Skeletal muscle satellite cell (primary cell): ENCODE measurements around the gene UBE2QL1.
"Not testable (repeated sequence)": the region's sequence is repeated elsewhere in the genome, so short reads cannot be mapped to it uniquely, and the experiment has no call there.

Source experiments
- H3K27me3 ChIP-seq: 2 replicates; pipeline ENCODE4 v1.7.0; 2013; ENCODE audit warnings: low read length; ENCODE audit not compliant: control insufficient read depth, insufficient read depth
- H3K36me3 ChIP-seq: 2 replicates; pipeline ENCODE4 v1.7.0; 2013; ENCODE audit warnings: mild to moderate bottlenecking, control low read depth, low read length; ENCODE audit not compliant: insufficient read depth
- H3K4me1 ChIP-seq: 2 replicates; pipeline ENCODE4 v1.7.0; 2013; ENCODE audit warnings: low read length; ENCODE audit not compliant: control insufficient read depth, insufficient read depth
- H3K4me2 ChIP-seq: 2 replicates; pipeline ENCODE4 v1.7.0; 2013; ENCODE audit warnings: mild to moderate bottlenecking, low read length
- H3K4me3 ChIP-seq: 2 replicates; pipeline ENCODE4 v1.7.0; 2013; ENCODE audit warnings: low read length
- H3K9ac ChIP-seq: 2 replicates; pipeline ENCODE4 v1.7.0; 2013; ENCODE audit warnings: mild to moderate bottlenecking, low read depth, low read length, moderate library complexity
- H3K9me3 ChIP-seq: replicated peaks from 2 replicates; pipeline ENCODE4 v1.7.0; 2013; ENCODE audit warnings: mild to moderate bottlenecking, control low read depth, low read length

UBE2QL1 gene

GRCh38 chr5:6505416-6505755, 56.7 kb downstream of the UBE2QL1 start:
- Histone ChIP-seq H3K4me3 (no peak overlapping the region), H3K36me3 (no peaks in the 10 kb centered on the region), H3K4me1 (no peaks in the 10 kb centered on the region), H3K4me2 (no peak overlapping the region), H3K27me3 (no peaks in the 10 kb centered on the region), H3K9me3 (no peaks in the 10 kb centered on the region), H3K9ac (no peak overlapping the region)

- no peaks in the 10 kb centered on the region for H3K27me3 ChIP-seq
- H3K4me1 ChIP-seq = no peaks in the 10 kb centered on the region
- no peaks in the 10 kb centered on the region for H3K9me3 ChIP-seq
- no peaks in the 10 kb centered on the region for H3K36me3 ChIP-seq
- H3K4me2 ChIP-seq = no peak overlapping the region
- H3K9ac ChIP-seq = no peak overlapping the region
- H3K4me3 ChIP-seq = no peak overlapping the region
Observed at GRCh38 chr5:6505783-6506557, 57.3 kb downstream of the UBE2QL1 start.

GRCh38 chr5:6506611-6507010, 58.0 kb downstream of the UBE2QL1 start:
- no peak overlapping the region for H3K4me3 ChIP-seq
- no peaks in the 10 kb centered on the region for H3K27me3 ChIP-seq
- H3K4me1 ChIP-seq = no peaks in the 10 kb centered on the region
- H3K9ac ChIP-seq = no peak overlapping the region
- no peak overlapping the region for H3K4me2 ChIP-seq
- no peaks in the 10 kb centered on the region for H3K36me3 ChIP-seq
- H3K9me3 ChIP-seq = no peaks in the 10 kb centered on the region

- Histone ChIP-seq H3K9me3 (no peaks in the 10 kb centered on the region), H3K36me3 (no peaks in the 10 kb centered on the region), H3K4me1 (no peaks in the 10 kb centered on the region)
Observed at GRCh38 chr5:6508931-6509330, 60.3 kb downstream of the UBE2QL1 start.

GRCh38 chr5:6510132-6510531, 61.5 kb downstream of the UBE2QL1 start:
- Histone ChIP-seq H3K36me3 (no peaks in the 10 kb centered on the region), H3K4me2 (no peak overlapping the region)

More at GRCh38 chr5:6508931-6509330, 60.3 kb downstream of the UBE2QL1 start:
- no peak overlapping the region for H3K9ac ChIP-seq
- H3K4me2 ChIP-seq = no peak overlapping the region
- no peaks in the 10 kb centered on the region for H3K27me3 ChIP-seq
- no peak overlapping the region for H3K4me3 ChIP-seq

DNA sequence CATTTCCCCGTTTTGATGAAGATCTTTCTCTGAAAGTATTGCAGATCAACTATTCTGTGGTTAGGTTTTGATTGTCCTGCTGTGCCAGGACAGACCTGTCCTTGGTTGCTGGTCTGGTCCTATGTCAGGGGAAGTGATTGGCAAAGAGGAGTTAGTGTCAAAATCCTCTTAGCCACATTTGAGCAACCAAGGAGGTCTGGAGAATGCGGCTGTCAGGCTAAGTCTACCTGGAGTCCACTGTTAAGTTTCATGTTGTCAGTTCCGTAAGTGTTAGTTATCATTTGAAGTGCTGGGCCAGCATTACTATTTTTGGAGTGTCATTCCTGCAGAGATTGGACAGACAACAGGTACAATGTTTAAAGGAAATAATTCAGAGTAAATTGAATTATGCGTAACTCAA, 62.3 kb downstream of the UBE2QL1 start:
- Histone ChIP-seq H3K9ac (no peak overlapping the region), H3K36me3 (no peaks in the 10 kb centered on the region), H3K4me3 (no peak overlapping the region), H3K27me3 (no peaks in the 10 kb centered on the region), H3K4me1 (no peaks in the 10 kb centered on the region), H3K4me2 (no peak overlapping the region), H3K9me3 (no peaks in the 10 kb centered on the region)

More at GRCh38 chr5:6510132-6510531, 61.5 kb downstream of the UBE2QL1 start:
- Histone ChIP-seq H3K4me3 (no peak overlapping the region), H3K27me3 (no peaks in the 10 kb centered on the region), H3K9ac (no peak overlapping the region), H3K9me3 (no peaks in the 10 kb centered on the region), H3K4me1 (no peaks in the 10 kb centered on the region)

- H3K36me3 ChIP-seq, H3K4me3 ChIP-seq, H3K9ac ChIP-seq, H3K27me3 ChIP-seq, H3K4me1 ChIP-seq, H3K4me2 ChIP-seq, H3K9me3 ChIP-seq: not testable (repeated sequence)
Observed at GRCh38 chr5:6515812-6516211, 67.2 kb downstream of the UBE2QL1 start.

DNA sequence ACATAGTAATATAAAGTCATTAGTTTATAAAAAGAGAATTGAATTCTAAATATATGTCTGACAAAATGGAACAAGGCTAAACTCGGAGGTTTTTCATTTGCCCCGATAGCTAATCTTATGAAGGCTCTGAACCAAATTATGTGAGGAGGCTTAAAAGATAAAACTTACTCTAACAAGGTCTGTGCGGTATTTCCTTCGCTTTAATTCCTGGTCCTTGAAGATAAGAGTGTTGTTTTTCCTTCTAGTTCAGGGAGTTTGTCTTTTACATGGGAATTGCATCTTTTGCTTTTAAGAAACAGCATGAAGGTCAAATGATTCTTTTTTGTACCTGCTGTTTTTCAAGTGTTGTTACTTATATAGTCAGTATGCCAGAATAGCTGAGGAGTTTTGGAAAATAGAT, 68.2 kb downstream of the UBE2QL1 start:
- Histone ChIP-seq H3K9me3 (no peaks in the 10 kb centered on the region), H3K27me3 (no peaks in the 10 kb centered on the region), H3K36me3 (no peaks in the 10 kb centered on the region), H3K4me1 (no peaks in the 10 kb centered on the region), H3K4me3 (no peak overlapping the region), H3K9ac (no peak overlapping the region), H3K4me2 (no peak overlapping the region)

GRCh38 chr5:6517510-6517909, 68.9 kb downstream of the UBE2QL1 start:
- Histone ChIP-seq H3K4me3 (no peak overlapping the region), H3K27me3 (no peaks in the 10 kb centered on the region), H3K4me2 (no peak overlapping the region), H3K9me3 (no peaks in the 10 kb centered on the region), H3K9ac (no peak overlapping the region), H3K4me1 (no peaks in the 10 kb centered on the region), H3K36me3 (no peaks in the 10 kb centered on the region)

GRCh38 chr5:6518298-6519057, 69.8 kb downstream of the UBE2QL1 start:
- Histone ChIP-seq H3K9ac (no peak overlapping the region), H3K4me3 (no peak overlapping the region), H3K4me1 (no peaks in the 10 kb centered on the region), H3K27me3 (no peaks in the 10 kb centered on the region), H3K36me3 (no peaks in the 10 kb centered on the region), H3K4me2 (no peak overlapping the region), H3K9me3 (no peaks in the 10 kb centered on the region)

DNA sequence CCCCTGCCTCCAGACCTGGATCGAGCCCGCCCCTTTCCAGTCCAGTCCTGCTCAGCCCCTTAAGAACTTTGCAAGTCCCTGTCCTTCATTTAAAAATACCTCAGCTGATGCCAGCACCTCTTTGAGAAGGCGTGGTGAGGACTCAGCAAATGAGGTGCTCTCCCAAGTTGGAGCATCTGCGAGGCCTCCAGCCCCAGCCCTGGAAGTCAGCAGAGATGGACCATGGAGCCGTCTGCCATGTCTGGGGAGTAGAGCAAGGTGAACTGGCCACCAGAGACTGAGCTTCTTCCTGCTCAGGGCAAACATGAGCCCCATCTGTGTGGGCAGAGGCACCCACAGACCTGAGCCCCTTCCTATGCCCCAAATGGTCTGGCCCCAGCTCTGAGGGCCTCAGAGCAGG, 71.5 kb downstream of the UBE2QL1 start:
- Histone ChIP-seq H3K9me3 (no peaks in the 10 kb centered on the region), H3K36me3 (no peaks in the 10 kb centered on the region), H3K4me3 (no peak overlapping the region), H3K4me2 (no peak overlapping the region), H3K4me1 (no peaks in the 10 kb centered on the region), H3K9ac (no peak overlapping the region), H3K27me3 (no peaks in the 10 kb centered on the region)

GRCh38 chr5:6522331-6522730, 73.7 kb downstream of the UBE2QL1 start:
- H3K4me3 ChIP-seq = no peak overlapping the region
- no peaks in the 10 kb centered on the region for H3K36me3 ChIP-seq
- H3K9ac ChIP-seq = no peak overlapping the region
- no peaks in the 10 kb centered on the region for H3K27me3 ChIP-seq
- no peak overlapping the region for H3K4me2 ChIP-seq
- H3K9me3 ChIP-seq = no peaks in the 10 kb centered on the region
- no peaks in the 10 kb centered on the region for H3K4me1 ChIP-seq
